ENCODE measurements around the gene LCE3B. TPM values are rescaled to one million over a fixed set of nuclear protein-coding genes. Genes with fewer than 3 reads are reported as not detected.
A peak's percentile ranks its signal among the peaks of the same experiment; 100 is the strongest.

The LCE3B gene
- total RNA-seq, 4 donors from 2014 or later = not detected

DNA sequence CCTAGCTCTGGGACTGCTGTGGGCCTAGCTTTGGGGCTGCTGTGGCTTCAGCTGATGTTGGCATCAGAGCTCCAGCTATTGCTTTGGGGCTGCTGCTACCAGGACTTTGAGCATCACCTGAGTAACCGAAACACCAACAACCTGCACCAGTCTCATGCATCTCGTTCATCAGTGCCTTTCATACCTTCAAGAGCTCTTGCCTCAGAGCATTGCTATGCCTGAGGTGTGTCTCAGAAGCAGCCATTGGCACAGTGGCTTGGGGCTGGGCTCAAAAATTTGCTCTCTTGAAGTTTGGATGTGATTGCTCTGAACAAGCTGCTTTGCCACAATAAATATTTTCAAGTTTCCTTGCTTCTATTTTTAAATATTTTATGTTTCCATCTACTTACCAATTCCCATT, 42.8 kb downstream of the LCE3B start:
- Histone ChIP-seq H3K36me3 (no peaks in the 10 kb centered on the region), H3K27ac (no peak overlapping the region), H3K4me3 (replicated peaks in 1 of 3) (no peak overlapping the region), H3K4me1 (no peaks in the 10 kb centered on the region), H3K9me3 (no peaks in the 10 kb centered on the region), H3K27me3 (no peaks in the 10 kb centered on the region)
- TF ChIP-seq CTCF (IDR thresholded peaks at IDR 0.05) (no peak), POLR2A (IDR thresholded peaks at IDR 0.05) (no peak)
- DNase-seq = no peak
- intact Hi-C loops (cut with DNase I) = no loop called here
- 58 to 61% methylated on average over 2 of the region's 2 CpGs for WGBS, 2 donors

DNA sequence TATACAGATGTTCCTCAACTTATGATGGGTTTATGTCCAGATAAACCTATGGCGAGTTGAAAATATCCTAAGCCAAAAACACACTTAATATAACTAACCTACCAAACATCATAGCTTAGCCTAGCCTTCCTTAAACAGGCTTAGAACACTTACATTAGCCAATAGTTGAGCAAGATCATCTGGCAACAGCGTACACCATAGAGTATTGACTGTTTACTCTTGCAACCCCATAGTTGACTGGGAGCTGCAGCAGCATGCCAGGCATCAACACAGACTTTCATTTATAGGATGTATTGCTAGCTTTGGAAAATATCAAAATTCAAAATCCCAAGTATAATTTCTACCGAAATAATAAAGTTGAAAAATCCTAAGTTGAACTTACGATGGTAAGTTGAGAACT, 44.1 kb downstream of the LCE3B start:
- TF ChIP-seq POLR2A (IDR thresholded peaks at IDR 0.05) = no peak
- no peak for TF ChIP-seq CTCF (IDR thresholded peaks at IDR 0.05)
- H3K4me3 ChIP-seq (replicated peaks in 1 of 3) = no peak overlapping the region
- no peak for DNase-seq
- no peaks in the 10 kb centered on the region for H3K4me1 ChIP-seq
- no peaks in the 10 kb centered on the region for H3K9me3 ChIP-seq
- intact Hi-C loops (cut with DNase I) = no loop called here
- H3K27ac ChIP-seq = no peak overlapping the region
- H3K36me3 ChIP-seq = no peaks in the 10 kb centered on the region
- WGBS, 2 donors = 93 to 94% methylated on average over 4 of the region's 4 CpGs
- no peaks in the 10 kb centered on the region for H3K27me3 ChIP-seq

DNA sequence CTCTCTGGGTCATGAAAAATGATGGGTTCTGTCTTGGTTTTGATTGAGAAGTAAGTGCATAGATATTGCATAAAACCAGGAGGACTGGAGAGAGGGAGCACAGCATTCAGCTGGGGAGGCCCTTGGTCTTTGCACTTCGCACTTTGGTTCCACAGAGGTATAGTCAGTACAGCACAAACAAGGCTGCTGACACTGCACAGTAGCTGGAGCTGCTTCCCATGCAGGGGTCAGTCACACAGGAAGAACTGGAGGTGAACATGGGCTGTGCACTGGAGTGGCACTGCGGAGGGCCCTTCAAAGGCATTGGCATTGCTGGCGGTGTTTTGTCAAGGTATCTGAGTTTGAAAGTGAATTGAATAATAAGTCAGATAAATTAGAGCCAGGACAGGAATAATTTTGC, 45.0 kb downstream of the LCE3B start:
- intact Hi-C loops (cut with DNase I) = no loop called here
- 50 to 53% methylated on average over 3 of the region's 3 CpGs for WGBS, 2 donors

GRCh38 chr1:152663098-152663497, 49.5 kb downstream of the LCE3B start, which contains the start of gene LCE2D:
Gene LCE2D, plus strand, starts transcription at chr1:152663380. Its CDS starts 726 bp downstream, at chr1:152664106.
- no peaks in the 10 kb centered on the region for H3K9me3 ChIP-seq
- no peaks in the 10 kb centered on the region for H3K36me3 ChIP-seq
- no peaks in the 10 kb centered on the region for H3K27me3 ChIP-seq
- H3K4me1 ChIP-seq = no peaks in the 10 kb centered on the region
- no peak within 1 kb of the TSS for H3K27ac ChIP-seq
- no peak for DNase-seq
- intact Hi-C loops (cut with DNase I) = no loop called here
- TF ChIP-seq CTCF (IDR thresholded peaks at IDR 0.05) = no peak
- TF ChIP-seq POLR2A (IDR thresholded peaks at IDR 0.05) = no peak
- H3K4me3 ChIP-seq (replicated peaks in 1 of 3) = no peak within 1 kb of the TSS
- WGBS, 2 donors = 49 to 69% methylated on average over 2 to 3 of the region's 3 CpGs

More for the DNA sequence above, 45.0 kb downstream of the LCE3B start:
- H3K4me3 ChIP-seq (replicated peaks in 1 of 3) = no peak overlapping the region
- no peak for TF ChIP-seq CTCF (IDR thresholded peaks at IDR 0.05)
- peak; percentile 61 to 64 for DNase-seq
- H3K36me3 ChIP-seq = no peaks in the 10 kb centered on the region
- no peaks in the 10 kb centered on the region for H3K4me1 ChIP-seq
- H3K27ac ChIP-seq = no peak overlapping the region
- H3K27me3 ChIP-seq = no peaks in the 10 kb centered on the region
- H3K9me3 ChIP-seq = no peaks in the 10 kb centered on the region

Small RNA genes within 50 kb of the gene (small RNA-seq; reads per million reads assigned to genes)
- gene LCE3A = not detected
- gene LCE3B = not detected

Other genes starting within 250 kb of the LCE3B start
- gene CRNN, start 199.5 kb upstream of the LCE3B start, total RNA-seq = not detected
- gene LCE5A, start 103.0 kb upstream of the LCE3B start, total RNA-seq = not detected
- gene CRCT1, start 99.3 kb upstream of the LCE3B start, total RNA-seq = not detected
- gene LCE3E, start 47.0 kb upstream of the LCE3B start, total RNA-seq = not detected
- gene LCE3D, start 33.3 kb upstream of the LCE3B start, total RNA-seq = not detected
- gene LCE3C, start 13.6 kb upstream of the LCE3B start, total RNA-seq = not detected
- not detected for gene LCE3A, start 9.3 kb downstream of the LCE3B start, total RNA-seq
- not detected for gene LCE2D, start 49.6 kb downstream of the LCE3B start, total RNA-seq
- gene LCE2C, start 61.5 kb downstream of the LCE3B start, total RNA-seq = 10 to 100 TPM in 1 of 4 donors, not detected in 3; 17.6 TPM
- not detected for gene LCE2B, start 72.3 kb downstream of the LCE3B start, total RNA-seq
- gene LCE2A, start 84.5 kb downstream of the LCE3B start, total RNA-seq = not detected
- gene LCE4A, start 94.3 kb downstream of the LCE3B start, total RNA-seq = not detected
- gene KPRP, start 144.2 kb downstream of the LCE3B start, total RNA-seq = not detected
- gene LCE1F, start 161.3 kb downstream of the LCE3B start, total RNA-seq = not detected
- not detected for gene LCE1E, start 172.4 kb downstream of the LCE3B start, total RNA-seq
- gene LCE1D, start 182.9 kb downstream of the LCE3B start, total RNA-seq = not detected
- not detected for gene LCE1C, start 192.8 kb downstream of the LCE3B start, total RNA-seq
- gene LCE1B, start 198.2 kb downstream of the LCE3B start, total RNA-seq = not detected
- not detected for gene LCE1A, start 213.7 kb downstream of the LCE3B start, total RNA-seq
- not detected for gene LCE6A, start 229.0 kb downstream of the LCE3B start, total RNA-seq
- gene LCE7A, start 246.2 kb downstream of the LCE3B start, total RNA-seq = not detected